ENCODE measurements around the gene NAT14.
A peak's percentile ranks its signal among the peaks of the same experiment; 100 is the strongest.

NAT14 gene

DNA sequence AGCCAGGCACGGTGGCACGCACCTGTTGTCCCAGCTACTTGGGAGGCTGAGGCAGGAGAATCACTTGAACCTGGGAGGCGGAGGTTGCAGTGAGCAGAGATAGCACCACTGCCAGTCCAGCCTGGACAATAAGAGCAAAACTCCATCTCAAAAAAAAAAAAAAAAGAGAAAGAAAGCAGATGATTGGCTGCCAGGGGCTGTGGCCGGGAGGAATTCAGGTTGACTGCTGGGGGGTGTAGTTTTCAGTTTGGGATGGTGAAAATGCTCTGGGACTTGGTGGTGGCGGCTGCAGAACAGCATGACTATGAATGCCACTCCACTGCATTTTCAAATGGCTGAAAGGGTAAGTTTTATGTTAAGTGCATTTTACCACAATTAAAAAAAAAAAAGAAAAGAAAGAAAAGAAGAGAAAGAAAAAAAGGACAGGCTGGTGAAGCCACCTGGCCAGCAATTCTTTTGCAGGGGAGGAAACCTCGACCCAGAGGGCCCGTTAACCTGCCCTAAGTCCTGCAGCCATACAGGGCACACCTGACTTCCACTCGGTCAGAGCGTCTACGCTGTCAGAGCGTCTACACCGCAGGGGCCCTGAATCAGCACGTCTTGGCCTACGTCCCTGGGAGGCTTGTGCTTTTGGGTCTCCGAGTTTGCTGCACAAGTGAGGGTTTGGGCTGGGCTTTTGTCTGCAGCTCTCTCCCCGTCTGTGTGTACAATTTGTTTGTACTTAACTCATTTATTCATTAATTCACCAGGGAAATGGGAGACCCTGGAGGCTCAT, 27.1 kb upstream of the NAT14 start:
- Histone ChIP-seq H3K27me3 (ENCODE audit: control insufficient read depth, insufficient read depth, low read length) (peaks cover under 1% of the 10 kb centered on the region), H3K36me3 (ENCODE audit: control insufficient read depth, insufficient read depth, low read length) (no peaks in the 10 kb centered on the region), H3K4me3 (ENCODE audit: low read length) (no peak overlapping the region), H3K4me1 (ENCODE audit: control insufficient read depth, insufficient read depth, low read length) (peaks cover 27% of the 10 kb centered on the region), H3K9ac (ENCODE audit: low read length) (no peak overlapping the region), H3K9me3 (ENCODE audit: control insufficient read depth, low read length) (no peaks in the 10 kb centered on the region)

DNA sequence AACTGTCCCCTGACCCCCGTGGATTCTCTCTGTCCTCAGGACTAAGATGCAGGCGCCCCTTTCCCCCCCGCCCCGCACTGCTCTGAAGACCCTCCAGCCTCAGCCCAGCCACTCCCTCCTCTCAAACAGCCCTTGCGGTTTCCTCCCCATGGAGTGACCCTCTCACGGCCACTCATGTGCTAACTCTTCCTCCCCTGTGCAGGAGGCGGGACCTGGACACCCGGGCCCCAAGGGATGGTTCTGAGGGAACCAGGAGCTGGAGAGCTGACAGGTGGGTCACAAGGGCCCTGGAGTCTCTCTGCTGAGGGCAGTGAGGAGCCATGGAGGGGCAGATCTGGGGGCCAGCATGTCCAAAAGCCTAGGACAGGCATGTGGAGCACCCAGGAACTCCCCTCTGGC, 25.4 kb upstream of the NAT14 start:
- no peaks in the 10 kb centered on the region for H3K36me3 ChIP-seq (ENCODE audit: control insufficient read depth, insufficient read depth, low read length)
- no peaks in the 10 kb centered on the region for H3K9me3 ChIP-seq (ENCODE audit: control insufficient read depth, low read length)
- H3K27me3 ChIP-seq (ENCODE audit: control insufficient read depth, insufficient read depth, low read length) = peaks cover 4% of the 10 kb centered on the region
- no peak overlapping the region for H3K4me3 ChIP-seq (ENCODE audit: low read length)
- peaks cover 27% of the 10 kb centered on the region for H3K4me1 ChIP-seq (ENCODE audit: control insufficient read depth, insufficient read depth, low read length)
- H3K9ac ChIP-seq (ENCODE audit: low read length) = no peak overlapping the region

DNA sequence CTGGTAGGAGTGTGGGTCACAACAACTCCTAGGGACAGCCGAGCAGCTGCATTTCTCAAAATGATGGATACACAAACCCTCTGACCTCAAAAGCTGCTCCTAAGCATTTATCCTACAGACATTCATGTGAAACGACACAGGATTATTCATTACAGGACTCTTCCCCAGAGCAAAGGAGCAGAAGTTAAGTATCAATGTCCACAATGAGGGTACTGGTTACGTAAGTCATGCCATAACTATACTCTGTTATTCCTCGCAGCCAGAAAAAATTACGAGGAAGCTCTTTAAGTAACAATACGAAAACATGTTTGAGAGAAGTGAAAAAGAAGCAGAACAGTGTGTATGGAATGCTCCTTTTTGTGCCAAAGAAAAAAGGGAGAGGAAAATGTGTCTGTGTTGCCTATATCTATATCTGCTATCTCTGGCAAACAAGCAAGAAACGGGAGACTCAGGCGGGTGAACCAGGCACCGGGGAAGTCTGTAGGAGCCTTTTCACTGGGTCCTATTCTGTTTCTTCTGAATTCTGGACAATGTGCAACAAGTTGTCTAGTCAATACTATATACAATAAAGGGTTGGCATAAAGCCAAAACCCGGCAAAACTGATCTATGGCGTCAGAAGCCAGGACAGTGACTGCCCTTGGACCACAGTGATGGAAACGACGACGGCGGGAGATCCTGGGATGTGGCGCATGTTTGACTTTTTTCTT, 24.9 kb upstream of the NAT14 start:
- Histone ChIP-seq H3K4me1 (ENCODE audit: control insufficient read depth, insufficient read depth, low read length) (peaks cover 27% of the 10 kb centered on the region), H3K27me3 (ENCODE audit: control insufficient read depth, insufficient read depth, low read length) (peaks cover 4% of the 10 kb centered on the region), H3K9ac (ENCODE audit: low read length) (peak overlapping the region; percentile 74), H3K4me3 (ENCODE audit: low read length) (no peak overlapping the region), H3K36me3 (ENCODE audit: control insufficient read depth, insufficient read depth, low read length) (no peaks in the 10 kb centered on the region), H3K9me3 (ENCODE audit: control insufficient read depth, low read length) (no peaks in the 10 kb centered on the region)

DNA sequence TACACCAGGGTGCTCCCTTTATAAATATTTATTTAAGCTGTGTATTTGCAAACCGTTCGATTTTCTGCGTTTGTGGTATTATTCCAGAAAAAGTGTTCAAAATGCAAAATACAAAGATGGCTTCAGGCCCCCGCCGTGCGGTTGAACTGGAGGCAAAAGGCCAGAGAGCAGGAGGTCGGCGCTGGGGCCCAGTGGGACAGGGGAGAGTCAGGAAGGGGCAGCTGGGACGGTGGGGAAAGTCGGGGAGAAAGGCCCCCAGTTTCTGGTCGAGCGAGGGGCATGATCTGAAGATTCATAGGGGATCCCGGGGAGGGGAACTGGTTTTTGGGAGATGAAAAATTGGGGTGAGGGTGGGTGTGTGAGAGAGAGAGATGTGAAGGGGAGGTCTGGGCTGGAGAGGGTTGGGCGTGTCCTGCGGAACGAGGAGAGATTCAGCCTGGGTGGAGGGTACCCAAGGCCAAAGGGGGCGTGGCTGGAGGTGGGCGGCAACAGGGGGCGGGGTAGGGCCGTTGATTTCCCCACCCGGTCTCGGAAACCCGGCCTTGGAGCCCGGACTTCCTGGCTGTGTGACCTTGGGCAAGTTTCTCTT, 24.2 kb upstream of the NAT14 start:
- Histone ChIP-seq H3K4me1 (ENCODE audit: control insufficient read depth, insufficient read depth, low read length) (peaks cover 27% of the 10 kb centered on the region), H3K4me3 (ENCODE audit: low read length) (peak overlapping the region; percentile 67), H3K36me3 (ENCODE audit: control insufficient read depth, insufficient read depth, low read length) (no peaks in the 10 kb centered on the region), H3K9ac (ENCODE audit: low read length) (peak overlapping the region; percentile 74), H3K27me3 (ENCODE audit: control insufficient read depth, insufficient read depth, low read length) (peaks cover 4% of the 10 kb centered on the region), H3K9me3 (ENCODE audit: control insufficient read depth, low read length) (no peaks in the 10 kb centered on the region)

DNA sequence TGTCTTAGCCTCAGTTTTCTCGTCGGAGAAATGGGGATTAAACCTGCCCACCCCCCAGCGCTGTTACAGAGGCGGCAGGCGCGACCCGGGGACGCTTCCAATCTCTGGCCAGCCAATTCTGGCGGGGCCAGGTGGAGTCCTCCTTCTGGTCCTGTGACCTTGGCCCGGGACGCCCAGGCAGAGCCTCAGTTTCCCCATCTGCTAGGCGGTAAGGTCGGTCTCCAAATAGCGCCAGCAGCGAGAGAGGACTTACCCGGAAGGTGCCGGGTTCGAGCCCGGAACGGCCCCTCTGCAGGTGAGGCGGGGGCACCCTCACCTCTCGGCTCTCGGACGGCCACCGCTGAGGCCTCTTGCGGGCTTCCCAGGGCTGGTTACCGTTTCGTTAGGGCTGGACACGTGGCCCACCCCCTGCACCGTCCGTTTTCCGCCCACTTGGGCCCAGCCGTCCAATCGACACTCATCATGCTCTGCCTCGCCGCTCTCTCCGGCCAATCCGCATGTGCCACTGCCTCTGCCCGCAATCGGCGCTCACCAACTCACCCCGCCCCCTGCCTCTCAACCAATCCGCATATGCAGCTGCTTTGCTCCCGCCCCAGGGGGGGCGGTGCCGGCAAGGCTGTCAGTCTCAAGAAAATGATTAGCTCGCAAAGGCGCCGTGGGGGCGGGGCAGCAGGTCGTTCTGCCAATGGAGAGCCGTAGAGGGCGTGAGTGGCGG, 23.6 kb upstream of the NAT14 start, which contains the start of gene ISOC2:
TSS of gene ISOC2 (minus strand) at position 384 of the 715 bp plus-strand sequence. CDS start 5,156 bp downstream, outside the sequence.
- H3K36me3 ChIP-seq (ENCODE audit: control insufficient read depth, insufficient read depth, low read length) = no peaks in the 10 kb centered on the region
- H3K9ac ChIP-seq (ENCODE audit: low read length) = peak within 1 kb of the TSS; percentile 80
- H3K9me3 ChIP-seq (ENCODE audit: control insufficient read depth, low read length) = no peaks in the 10 kb centered on the region
- H3K27me3 ChIP-seq (ENCODE audit: control insufficient read depth, insufficient read depth, low read length) = peaks cover 4% of the 10 kb centered on the region
- H3K4me1 ChIP-seq (ENCODE audit: control insufficient read depth, insufficient read depth, low read length) = peaks cover 27% of the 10 kb centered on the region
- H3K4me3 ChIP-seq (ENCODE audit: low read length) = peak within 1 kb of the TSS; percentile 67

DNA sequence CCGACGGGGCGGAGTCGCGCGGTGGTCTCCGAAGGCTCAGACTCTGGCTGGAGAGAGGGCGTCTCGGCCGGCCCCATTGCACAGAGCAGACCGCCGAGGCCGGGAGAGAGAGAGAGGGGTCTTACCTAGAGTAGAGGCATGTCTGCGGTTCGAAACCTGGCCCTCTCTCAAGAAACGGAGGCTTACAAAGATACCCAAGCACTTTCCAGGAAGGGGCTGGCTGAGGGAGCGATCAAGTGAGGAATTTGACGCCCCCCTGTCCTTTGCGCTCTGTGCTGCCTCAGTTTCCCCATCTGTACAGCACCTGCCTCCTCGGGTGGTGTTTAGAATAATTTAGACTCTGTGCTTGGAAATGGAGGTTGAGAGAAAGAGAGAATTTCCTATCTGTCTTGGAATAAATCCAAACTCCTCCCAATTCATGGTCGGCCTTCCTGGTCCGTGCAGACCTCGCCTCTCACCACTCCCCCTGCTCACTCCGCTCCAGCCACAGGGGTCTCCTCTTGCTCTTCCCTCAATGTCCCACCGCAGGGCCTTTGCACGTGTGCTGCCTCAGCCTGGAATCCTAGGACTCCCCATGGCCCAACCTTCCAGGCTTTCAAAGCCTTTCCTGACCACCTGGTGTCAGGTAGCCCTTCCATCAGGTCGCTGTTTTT, 22.9 kb upstream of the NAT14 start:
- no peaks in the 10 kb centered on the region for H3K36me3 ChIP-seq (ENCODE audit: control insufficient read depth, insufficient read depth, low read length)
- H3K4me3 ChIP-seq (ENCODE audit: low read length) = peak overlapping the region; percentile 64
- peak overlapping the region; percentile 80 for H3K9ac ChIP-seq (ENCODE audit: low read length)
- H3K4me1 ChIP-seq (ENCODE audit: control insufficient read depth, insufficient read depth, low read length) = peaks cover 27% of the 10 kb centered on the region
- peaks cover 4% of the 10 kb centered on the region for H3K27me3 ChIP-seq (ENCODE audit: control insufficient read depth, insufficient read depth, low read length)
- H3K9me3 ChIP-seq (ENCODE audit: control insufficient read depth, low read length) = no peaks in the 10 kb centered on the region

DNA sequence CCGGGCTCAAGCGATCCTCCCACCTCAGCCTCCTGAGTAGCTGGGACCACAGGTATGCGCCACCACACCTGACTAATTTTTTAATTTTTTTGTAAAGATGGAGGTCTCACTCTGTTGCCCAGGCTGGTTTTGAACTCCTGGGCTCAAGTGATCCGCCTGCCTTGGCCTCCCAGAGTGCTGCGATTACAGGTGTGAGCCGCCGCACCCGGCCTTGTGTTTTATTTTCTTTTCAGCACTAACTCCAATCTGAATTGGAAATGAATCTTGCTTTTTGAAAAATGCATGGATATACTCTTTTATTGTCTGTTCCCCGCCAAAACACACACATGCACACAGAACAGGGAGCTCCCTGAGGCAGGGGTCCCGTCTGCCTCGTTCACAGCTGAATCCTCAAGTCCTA, 22.3 kb upstream of the NAT14 start:
- H3K9ac ChIP-seq (ENCODE audit: low read length) = no peak overlapping the region
- H3K27me3 ChIP-seq (ENCODE audit: control insufficient read depth, insufficient read depth, low read length) = peaks cover 4% of the 10 kb centered on the region
- H3K36me3 ChIP-seq (ENCODE audit: control insufficient read depth, insufficient read depth, low read length) = no peaks in the 10 kb centered on the region
- peaks cover 30% of the 10 kb centered on the region for H3K4me1 ChIP-seq (ENCODE audit: control insufficient read depth, insufficient read depth, low read length)
- no peaks in the 10 kb centered on the region for H3K9me3 ChIP-seq (ENCODE audit: control insufficient read depth, low read length)
- H3K4me3 ChIP-seq (ENCODE audit: low read length) = no peak overlapping the region

DNA sequence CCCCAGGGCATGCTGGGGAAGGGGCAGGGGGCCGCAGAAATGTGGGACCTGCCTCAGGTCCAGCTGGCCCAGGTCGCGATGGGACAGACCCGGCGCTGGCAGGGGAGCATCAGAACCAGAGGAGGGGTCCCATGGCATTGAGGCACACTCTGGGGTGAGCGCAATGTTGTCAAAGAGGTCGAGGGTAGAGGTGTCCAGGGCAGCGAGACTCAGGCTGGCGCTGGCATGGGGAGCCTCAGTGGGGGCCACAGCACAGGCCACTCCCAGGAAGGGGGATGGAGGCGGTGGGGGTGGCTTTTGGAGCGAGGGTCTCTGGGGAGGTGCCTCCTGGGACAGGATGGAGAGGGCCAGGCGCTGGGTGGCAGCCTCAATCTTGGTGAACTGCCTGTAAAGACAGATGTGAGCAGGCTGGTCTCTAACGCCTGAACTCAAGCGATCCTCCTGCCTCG, 21.4 kb upstream of the NAT14 start:
- no peaks in the 10 kb centered on the region for H3K9me3 ChIP-seq (ENCODE audit: control insufficient read depth, low read length)
- peaks cover 4% of the 10 kb centered on the region for H3K27me3 ChIP-seq (ENCODE audit: control insufficient read depth, insufficient read depth, low read length)
- no peak overlapping the region for H3K4me3 ChIP-seq (ENCODE audit: low read length)
- H3K9ac ChIP-seq (ENCODE audit: low read length) = no peak overlapping the region
- peaks cover 34% of the 10 kb centered on the region for H3K4me1 ChIP-seq (ENCODE audit: control insufficient read depth, insufficient read depth, low read length)
- H3K36me3 ChIP-seq (ENCODE audit: control insufficient read depth, insufficient read depth, low read length) = no peaks in the 10 kb centered on the region

DNA sequence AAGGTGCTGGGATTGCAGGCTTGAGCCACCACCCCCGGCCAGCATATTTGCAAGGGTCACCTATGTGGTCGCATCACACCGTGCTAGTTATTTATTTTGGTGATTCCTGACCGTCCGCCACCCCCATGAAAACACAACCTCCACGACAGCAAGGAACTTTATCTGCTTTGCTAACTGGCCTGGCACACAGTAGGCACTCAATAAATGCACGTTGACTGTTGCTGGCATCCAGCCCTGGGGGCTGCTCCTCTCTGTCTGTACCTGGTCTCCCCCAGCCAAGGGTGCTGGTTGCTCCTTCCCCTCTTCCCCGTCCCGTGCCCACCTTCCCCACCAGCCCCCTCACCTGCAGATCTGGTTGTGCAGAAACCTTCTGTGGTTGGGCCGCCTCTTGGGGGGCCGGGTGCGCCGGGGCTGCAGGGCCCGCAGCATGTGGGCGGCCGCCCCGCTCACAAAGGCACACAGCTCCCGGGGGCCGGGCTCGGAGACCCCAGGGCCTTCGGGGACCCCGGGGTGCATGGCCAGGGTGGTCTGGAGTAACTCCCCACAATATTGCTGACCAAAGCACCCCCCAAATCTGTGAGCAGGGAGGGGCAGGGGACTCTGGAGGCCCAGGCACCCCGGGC, 20.8 kb upstream of the NAT14 start:
- H3K9ac ChIP-seq (ENCODE audit: low read length) = no peak overlapping the region
- peaks cover 4% of the 10 kb centered on the region for H3K27me3 ChIP-seq (ENCODE audit: control insufficient read depth, insufficient read depth, low read length)
- H3K9me3 ChIP-seq (ENCODE audit: control insufficient read depth, low read length) = no peaks in the 10 kb centered on the region
- H3K4me3 ChIP-seq (ENCODE audit: low read length) = no peak overlapping the region
- no peaks in the 10 kb centered on the region for H3K36me3 ChIP-seq (ENCODE audit: control insufficient read depth, insufficient read depth, low read length)
- H3K4me1 ChIP-seq (ENCODE audit: control insufficient read depth, insufficient read depth, low read length) = peaks cover 34% of the 10 kb centered on the region

DNA sequence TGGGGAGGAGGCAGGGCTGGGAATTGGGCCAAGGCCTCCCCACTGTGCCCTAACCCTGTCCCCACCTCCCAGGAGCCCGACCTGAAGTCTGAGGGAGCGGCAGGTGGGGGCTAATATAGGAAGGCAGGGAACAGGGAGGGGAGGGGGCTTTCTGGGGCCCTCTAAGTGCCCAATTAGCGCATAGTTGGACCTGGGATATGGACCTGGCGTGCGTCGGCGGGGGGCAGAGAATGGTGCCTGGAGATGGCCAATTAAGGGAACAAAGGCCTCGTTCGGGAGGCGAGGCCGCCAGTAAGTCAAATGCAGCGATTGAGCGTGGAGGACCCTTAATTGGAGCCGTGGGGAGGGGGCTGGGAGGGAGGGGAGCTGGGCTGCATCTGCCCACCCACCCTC, 20.3 kb upstream of the NAT14 start, which contains the start of gene C19orf85:
TSS of gene C19orf85 (minus strand) at position 90 of the 393 bp plus-strand sequence. CDS start 197 bp downstream, outside the sequence.
- Histone ChIP-seq H3K4me3 (ENCODE audit: low read length) (no peak within 1 kb of the TSS), H3K36me3 (ENCODE audit: control insufficient read depth, insufficient read depth, low read length) (no peaks in the 10 kb centered on the region), H3K27me3 (ENCODE audit: control insufficient read depth, insufficient read depth, low read length) (peaks cover 4% of the 10 kb centered on the region), H3K9ac (ENCODE audit: low read length) (no peak within 1 kb of the TSS), H3K4me1 (ENCODE audit: control insufficient read depth, insufficient read depth, low read length) (peaks cover 32% of the 10 kb centered on the region), H3K9me3 (ENCODE audit: control insufficient read depth, low read length) (no peaks in the 10 kb centered on the region)

Data from mucosa of stomach (tissue), 1 donor.